Loucy (cell line): ENCODE measurements around the gene WWOX.
A peak's percentile ranks its signal among the peaks of the same experiment; 100 is the strongest.
"Not testable (repeated sequence)": the region's sequence is repeated elsewhere in the genome, so short reads cannot be mapped to it uniquely, and the experiment has no call there.

Source experiments
- H2AFZ ChIP-seq: fragments of 200-600 bp; sonication (generic); 2 replicates; pipeline ENCODE4 v1.6.0; 2016; ENCODE audit warnings: antibody characterized with exemption, mild to moderate bottlenecking, low read length, moderate library complexity
- H3F3A ChIP-seq: fragments of 200-600 bp; 2 replicates; pipeline ENCODE4 v1.6.0; 2016; ENCODE audit warnings: antibody characterized with exemption, low read depth, mild to moderate bottlenecking
- H3K27me3 ChIP-seq: fragments of 200-600 bp; sonication (generic); 2 replicates; pipeline ENCODE4 v1.6.1; 2014; ENCODE audit warnings: low read length, mild to moderate bottlenecking; ENCODE audit not compliant: insufficient read depth, poor library complexity, severe bottlenecking
- H3K36me3 ChIP-seq: fragments of 200-600 bp; sonication (generic); 2 replicates; pipeline ENCODE4 v1.6.1; 2016; ENCODE audit warnings: low read length; ENCODE audit not compliant: insufficient read depth
- H3K4me1 ChIP-seq: fragments of 200-600 bp; sonication (generic); 2 replicates; pipeline ENCODE4 v1.5.1; 2014; ENCODE audit warnings: low read length, mild to moderate bottlenecking; ENCODE audit not compliant: insufficient read depth, poor library complexity, severe bottlenecking
- H3K4me2 ChIP-seq: fragments of 200-600 bp; sonication (generic); 2 replicates; pipeline ENCODE4 v1.6.0; 2014; ENCODE audit warnings: antibody characterized with exemption, low read length, low read depth, mild to moderate bottlenecking; ENCODE audit not compliant: poor library complexity, severe bottlenecking
- H3K4me3 ChIP-seq: fragments of 200-600 bp; sonication (generic); 2 replicates; pipeline ENCODE4 v1.5.1; 2014; ENCODE audit warnings: low read length, mild to moderate bottlenecking, mixed read lengths; ENCODE audit not compliant: poor library complexity, severe bottlenecking
- H3K79me2 ChIP-seq: fragments of 200-600 bp; sonication (generic); 2 replicates; pipeline ENCODE4 v1.6.1; 2014; ENCODE audit warnings: low read length; ENCODE audit not compliant: insufficient read depth
- H3K9ac ChIP-seq: fragments of 200-600 bp; sonication (generic); 2 replicates; pipeline ENCODE4 v1.6.0; 2014; ENCODE audit warnings: mild to moderate bottlenecking, low read depth, low read length, moderate library complexity; ENCODE audit not compliant: poor library complexity, severe bottlenecking
- H3K9me2 ChIP-seq: fragments of 200-600 bp; sonication (generic); replicated peaks from 2 replicates; pipeline ENCODE4 v1.6.1; 2016; ENCODE audit warnings: low read depth, low read length, mixed read lengths
- H3K9me3 ChIP-seq: fragments of 200-600 bp; sonication (generic); 2 replicates; pipeline ENCODE4 v1.6.1; 2014; ENCODE audit warnings: mild to moderate bottlenecking, antibody characterized with exemption, low read length, low read depth; ENCODE audit not compliant: insufficient read depth
- H4K20me1 ChIP-seq: fragments of 200-600 bp; sonication (generic); 2 replicates; pipeline ENCODE4 v1.6.0; 2014; ENCODE audit warnings: antibody characterized with exemption, low read length, mild to moderate bottlenecking; ENCODE audit not compliant: insufficient read depth, poor library complexity, severe bottlenecking
- EZH2phosphoT487 ChIP-seq: fragments of 200-600 bp; IDR thresholded peaks from 2 replicates; pipeline ENCODE4 v1.6.1; 2018; ENCODE audit warnings: antibody characterized with exemption, mild to moderate bottlenecking, moderate library complexity, borderline replicate concordance
- TF ChIP-seq, protein P1 (sequence below): fragments of 200-600 bp; sonication (generic); conservative IDR thresholded peaks from 2 replicates; pipeline ENCODE4 v1.5.1; 2014; ENCODE audit warnings: mild to moderate bottlenecking, antibody characterized with exemption, low read length

WWOX gene

GRCh38 chr16:78099271-78100111 lies at the start of gene WWOX:
Gene WWOX (plus strand): TSS chr16:78099654.
- H3K4me1 ChIP-seq = peaks cover 28% of the 10 kb centered on the region
- peak within 1 kb of the TSS; percentile 78 for H3K9ac ChIP-seq
- H3F3A ChIP-seq = no peaks in the 10 kb centered on the region
- H4K20me1 ChIP-seq = peaks cover 4% of the 10 kb centered on the region
- H3K4me3 ChIP-seq = peak within 1 kb of the TSS; percentile 77
- peak within 1 kb of the TSS; percentile 99 for H2AFZ ChIP-seq
- no peak for TF ChIP-seq EZH2phosphoT487
- TF ChIP-seq, protein P1, sequence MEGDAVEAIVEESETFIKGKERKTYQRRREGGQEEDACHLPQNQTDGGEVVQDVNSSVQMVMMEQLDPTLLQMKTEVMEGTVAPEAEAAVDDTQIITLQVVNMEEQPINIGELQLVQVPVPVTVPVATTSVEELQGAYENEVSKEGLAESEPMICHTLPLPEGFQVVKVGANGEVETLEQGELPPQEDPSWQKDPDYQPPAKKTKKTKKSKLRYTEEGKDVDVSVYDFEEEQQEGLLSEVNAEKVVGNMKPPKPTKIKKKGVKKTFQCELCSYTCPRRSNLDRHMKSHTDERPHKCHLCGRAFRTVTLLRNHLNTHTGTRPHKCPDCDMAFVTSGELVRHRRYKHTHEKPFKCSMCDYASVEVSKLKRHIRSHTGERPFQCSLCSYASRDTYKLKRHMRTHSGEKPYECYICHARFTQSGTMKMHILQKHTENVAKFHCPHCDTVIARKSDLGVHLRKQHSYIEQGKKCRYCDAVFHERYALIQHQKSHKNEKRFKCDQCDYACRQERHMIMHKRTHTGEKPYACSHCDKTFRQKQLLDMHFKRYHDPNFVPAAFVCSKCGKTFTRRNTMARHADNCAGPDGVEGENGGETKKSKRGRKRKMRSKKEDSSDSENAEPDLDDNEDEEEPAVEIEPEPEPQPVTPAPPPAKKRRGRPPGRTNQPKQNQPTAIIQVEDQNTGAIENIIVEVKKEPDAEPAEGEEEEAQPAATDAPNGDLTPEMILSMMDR = 0 out of 2 replicates have a peak, but pooled peaks have one; percentile 85
- no peaks in the 10 kb centered on the region for H3K27me3 ChIP-seq
- peaks cover 26% of the 10 kb centered on the region for H3K79me2 ChIP-seq
- H3K9me2 ChIP-seq = no peaks in the 10 kb centered on the region
- peaks cover 6% of the 10 kb centered on the region; the same call in 1 of the 2 replicates for H3K9me3 ChIP-seq
- no peaks in the 10 kb centered on the region for H3K36me3 ChIP-seq
- peak within 1 kb of the TSS; percentile 92 for H3K4me2 ChIP-seq

DNA sequence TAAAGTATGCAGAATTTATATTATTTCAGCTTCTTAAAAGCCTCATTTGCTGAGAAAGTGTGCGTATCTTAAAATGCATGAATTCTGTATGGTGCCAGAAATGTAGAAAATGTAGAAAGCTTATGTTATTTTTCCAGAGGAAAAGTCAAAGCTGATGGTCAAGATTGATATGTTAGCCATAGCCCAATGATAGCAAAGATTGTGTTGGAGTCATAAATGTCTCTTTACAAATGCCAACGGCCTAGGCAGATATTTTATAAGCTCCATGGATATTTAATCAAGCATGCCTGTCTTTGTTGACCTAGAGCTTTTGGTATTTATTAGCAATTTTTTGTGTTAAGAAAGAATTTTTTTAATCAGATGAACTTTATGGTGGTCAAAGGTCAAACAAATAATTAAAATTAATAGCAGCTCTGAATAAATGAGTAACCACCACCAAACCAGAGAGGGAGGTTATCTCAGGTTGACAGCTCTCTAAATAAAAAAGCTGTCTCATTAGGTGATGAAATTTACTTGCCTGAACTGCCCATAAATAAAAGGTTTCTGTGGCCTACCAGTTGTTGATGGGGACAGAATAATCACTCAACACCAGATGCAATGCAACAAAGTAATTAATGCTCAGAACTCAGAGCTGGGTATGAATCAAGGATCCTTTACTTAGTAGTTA lies 48.6 kb upstream of the WWOX start:
- Histone ChIP-seq H3K9ac (no peak overlapping the region), H3K27me3 (peaks cover 3% of the 10 kb centered on the region), H4K20me1 (no peaks in the 10 kb centered on the region), H3K9me3 (no peaks in the 10 kb centered on the region), H3K4me2 (no peak overlapping the region), H3K79me2 (no peaks in the 10 kb centered on the region), H3K4me3 (no peak overlapping the region), H2AFZ (no peak overlapping the region), H3F3A (no peaks in the 10 kb centered on the region), H3K36me3 (no peaks in the 10 kb centered on the region), H3K4me1 (no peaks in the 10 kb centered on the region), H3K9me2 (no peaks in the 10 kb centered on the region)
- TF ChIP-seq EZH2phosphoT487 = no peak
- TF ChIP-seq, protein P1 = no peak

DNA sequence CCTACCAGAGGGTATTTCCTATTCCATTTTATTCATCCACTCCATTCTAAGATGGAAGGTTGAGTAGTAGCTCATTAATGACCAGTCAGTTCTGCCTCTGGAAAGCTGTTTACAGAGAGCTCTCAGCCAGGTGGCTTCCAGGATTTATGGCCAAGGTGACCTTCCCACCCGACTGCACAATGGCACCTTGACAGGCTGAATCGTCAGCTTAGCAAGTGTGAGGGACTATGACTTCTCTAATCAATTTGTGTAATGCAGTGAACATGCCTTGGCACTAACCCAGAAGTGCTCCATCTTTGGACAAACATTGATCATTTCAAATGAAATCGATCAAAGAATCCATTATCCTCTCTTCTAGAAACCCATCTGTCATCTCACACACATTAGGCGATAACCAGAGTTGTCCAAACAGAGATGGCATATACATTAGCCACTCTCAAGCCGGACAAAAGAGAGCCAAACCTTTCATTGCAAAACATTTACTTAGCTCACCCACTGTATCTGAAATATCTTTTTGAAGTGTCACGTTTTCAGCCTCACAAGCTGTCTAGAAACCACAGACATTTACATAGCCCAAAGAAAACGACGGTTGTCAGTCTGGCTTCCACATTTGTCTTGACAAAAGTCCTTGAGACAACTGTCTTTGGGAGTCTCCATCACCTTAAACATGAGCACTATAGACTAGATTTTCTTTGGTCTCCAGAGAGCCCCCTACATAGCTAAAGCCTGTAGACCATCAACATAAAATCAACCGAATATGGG lies 41.5 kb upstream of the WWOX start:
- TF ChIP-seq, protein P1 = no peak
- H2AFZ ChIP-seq = peak overlapping the region; percentile 15; the same call in 1 of the 2 replicates
- H3K4me2 ChIP-seq = peak overlapping the region; percentile 4
- peaks cover 11% of the 10 kb centered on the region for H3K4me1 ChIP-seq
- no peak overlapping the region for H3K4me3 ChIP-seq
- H3K36me3 ChIP-seq = no peaks in the 10 kb centered on the region
- H4K20me1 ChIP-seq = no peaks in the 10 kb centered on the region
- no peaks in the 10 kb centered on the region for H3F3A ChIP-seq
- no peaks in the 10 kb centered on the region for H3K79me2 ChIP-seq
- H3K9me2 ChIP-seq = no peaks in the 10 kb centered on the region
- no peaks in the 10 kb centered on the region for H3K27me3 ChIP-seq
- no peaks in the 10 kb centered on the region for H3K9me3 ChIP-seq
- no peak overlapping the region for H3K9ac ChIP-seq

DNA sequence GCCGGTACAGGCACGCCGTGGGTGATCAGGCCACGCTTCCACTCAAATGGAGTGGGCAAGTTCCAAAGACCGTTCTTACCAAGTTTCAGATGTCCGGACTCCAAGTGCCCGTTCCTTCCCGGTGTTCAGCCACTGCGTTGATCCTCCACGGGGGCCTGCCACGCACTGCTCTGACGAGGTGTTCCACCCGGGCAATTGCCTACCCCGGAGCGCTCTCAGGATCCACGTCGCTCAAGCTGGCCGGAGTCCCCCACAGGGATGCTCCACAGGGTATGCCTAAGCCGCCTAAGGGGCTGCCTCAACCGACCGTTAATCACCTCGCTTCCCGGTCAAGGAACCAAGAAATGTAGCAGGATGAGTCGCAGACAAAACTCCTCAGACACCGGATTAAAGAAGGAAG lies 39.6 kb upstream of the WWOX start:
- not testable (repeated sequence) for H3K36me3 ChIP-seq, H3K27me3 ChIP-seq, H3K79me2 ChIP-seq, H3K9me2 ChIP-seq, H3F3A ChIP-seq, H2AFZ ChIP-seq, H3K4me2 ChIP-seq, H3K4me3 ChIP-seq, H3K9me3 ChIP-seq, H3K9ac ChIP-seq, H4K20me1 ChIP-seq
- peaks cover 11% of the 10 kb centered on the region for H3K4me1 ChIP-seq
